Thoracic aorta (tissue), 2 donors: ENCODE measurements around the gene TBC1D30. TPM values are rescaled to one million over a fixed set of nuclear protein-coding genes. Genes with fewer than 3 reads are reported as not detected.

Experiments used
- ATAC-seq: fragments of 150-250 bp; one replicate; pipeline ENCODE4 v1.8.0; 2017; ENCODE audit warnings: low read depth; ENCODE audit not compliant: insufficient number of reproducible peaks, low FRiP score
- DNase-seq: peaks from one replicate; pipeline ENCODE4 v3.0.0-alpha.2; 2020; ENCODE audit warnings: low spot score
- H3K27ac ChIP-seq, 2 donors: fragments of 200-600 bp; sonication (generic); 1 replicate in 1 of 2; 2 replicates in 1 of 2; pipeline ENCODE4 v1.5.1; 2016; ENCODE audit warnings: mild to moderate bottlenecking in 2 of 2, moderate library complexity in 2 of 2
- H3K27me3 ChIP-seq: fragments of 200-600 bp; sonication (generic); replicated peaks from 2 replicates; pipeline ENCODE4 v1.6.0; 2016; ENCODE audit warnings: mild to moderate bottlenecking; ENCODE audit not compliant: insufficient read depth
- H3K36me3 ChIP-seq: fragments of 200-600 bp; sonication (generic); one replicate; pipeline ENCODE4 v1.5.1; 2016
- H3K4me1 ChIP-seq, 2 donors: fragments of 200-600 bp; sonication (generic); 1 replicate in 1 of 2; 2 replicates in 1 of 2; pipeline versions ENCODE4 v1.5.1 to v1.6.0; 2016; ENCODE audit warnings: low read depth in 2 of 2, mild to moderate bottlenecking in 1 of 2; ENCODE audit not compliant: control insufficient read depth in 1 of 2
- H3K4me3 ChIP-seq: fragments of 200-600 bp; sonication (generic); 2 replicates; pipeline ENCODE4 v1.5.1; 2016; ENCODE audit warnings: mild to moderate bottlenecking
- H3K9me3 ChIP-seq: fragments of 200-600 bp; sonication (generic); 2 replicates; pipeline ENCODE4 v1.5.1; 2016
- total RNA-seq, 2 donors: library from RNA; depleted of rRNA; stranded (reverse); fragments of >200 nt; gene quantifications; one replicate each; pipeline versions ENCODE4 v1.1.0 to v1.2.3, GENCODE V29; 2016
- TF ChIP-seq, protein P1 (sequence below): fragments of 200-600 bp; sonication (generic); IDR thresholded peaks from one replicate; pipeline ENCODE4 v1.5.1; 2019; ENCODE audit warnings: antibody characterized with exemption

Gene TBC1D30
- total RNA-seq, 2 donors from 2014 or later: 7.6 to 19.0 TPM

DNA sequence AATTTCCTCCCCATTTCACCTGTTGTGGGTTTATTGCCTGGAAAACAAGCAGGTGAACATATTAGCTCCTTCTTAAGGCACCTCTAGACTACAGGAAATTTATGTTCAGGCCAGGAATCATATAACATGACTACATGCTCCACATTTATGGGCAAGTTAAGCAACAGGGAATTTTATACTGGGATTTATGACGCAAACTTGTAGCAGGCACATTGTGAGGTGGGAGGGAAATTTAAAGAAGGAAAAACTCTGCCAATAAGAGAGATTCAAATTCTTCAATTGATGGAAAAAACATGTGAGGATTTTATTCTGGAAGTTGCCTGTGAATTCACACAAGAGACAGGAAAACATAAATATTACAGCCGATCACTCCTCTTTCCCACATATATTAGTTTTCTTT is 93.9 kb downstream of the TBC1D30 start:
- Histone ChIP-seq H3K4me1 (no peaks in the 10 kb centered on the region), H3K4me3 (no peak overlapping the region), H3K9me3 (no peaks in the 10 kb centered on the region), H3K36me3 (no peaks in the 10 kb centered on the region), H3K27ac (no peak overlapping the region), H3K27me3 (no peaks in the 10 kb centered on the region)
- ATAC-seq: no peak
- TF ChIP-seq, protein P1, sequence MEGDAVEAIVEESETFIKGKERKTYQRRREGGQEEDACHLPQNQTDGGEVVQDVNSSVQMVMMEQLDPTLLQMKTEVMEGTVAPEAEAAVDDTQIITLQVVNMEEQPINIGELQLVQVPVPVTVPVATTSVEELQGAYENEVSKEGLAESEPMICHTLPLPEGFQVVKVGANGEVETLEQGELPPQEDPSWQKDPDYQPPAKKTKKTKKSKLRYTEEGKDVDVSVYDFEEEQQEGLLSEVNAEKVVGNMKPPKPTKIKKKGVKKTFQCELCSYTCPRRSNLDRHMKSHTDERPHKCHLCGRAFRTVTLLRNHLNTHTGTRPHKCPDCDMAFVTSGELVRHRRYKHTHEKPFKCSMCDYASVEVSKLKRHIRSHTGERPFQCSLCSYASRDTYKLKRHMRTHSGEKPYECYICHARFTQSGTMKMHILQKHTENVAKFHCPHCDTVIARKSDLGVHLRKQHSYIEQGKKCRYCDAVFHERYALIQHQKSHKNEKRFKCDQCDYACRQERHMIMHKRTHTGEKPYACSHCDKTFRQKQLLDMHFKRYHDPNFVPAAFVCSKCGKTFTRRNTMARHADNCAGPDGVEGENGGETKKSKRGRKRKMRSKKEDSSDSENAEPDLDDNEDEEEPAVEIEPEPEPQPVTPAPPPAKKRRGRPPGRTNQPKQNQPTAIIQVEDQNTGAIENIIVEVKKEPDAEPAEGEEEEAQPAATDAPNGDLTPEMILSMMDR: no peak
- DNase-seq: no peak

DNA sequence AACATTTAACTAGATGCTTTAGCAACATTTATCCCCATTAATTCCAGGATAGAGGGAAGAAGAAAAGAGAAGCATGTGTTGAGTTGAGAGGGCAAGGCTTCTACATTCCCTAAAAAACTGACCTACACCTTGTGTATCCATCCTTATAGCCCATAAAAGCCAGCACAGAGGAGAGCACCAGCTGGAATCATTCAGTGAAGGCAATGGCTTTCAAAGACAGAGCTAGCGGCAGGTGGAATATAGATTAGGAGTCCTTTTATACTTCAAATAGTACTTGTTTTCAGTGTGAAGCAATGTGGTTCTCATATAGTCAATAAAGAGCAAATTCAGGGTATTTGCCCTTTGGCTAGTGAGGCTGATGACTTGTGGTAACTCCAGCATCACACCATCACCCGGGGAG is 94.4 kb downstream of the TBC1D30 start:
- no peaks in the 10 kb centered on the region for H3K27me3 ChIP-seq
- H3K27ac ChIP-seq: no peak overlapping the region
- H3K4me3 ChIP-seq: no peak overlapping the region
- DNase-seq (no peak), ATAC-seq (no peak)
- H3K9me3 ChIP-seq: no peaks in the 10 kb centered on the region
- H3K36me3 ChIP-seq: no peaks in the 10 kb centered on the region
- TF ChIP-seq, protein P1: no peak
- H3K4me1 ChIP-seq: no peaks in the 10 kb centered on the region

DNA sequence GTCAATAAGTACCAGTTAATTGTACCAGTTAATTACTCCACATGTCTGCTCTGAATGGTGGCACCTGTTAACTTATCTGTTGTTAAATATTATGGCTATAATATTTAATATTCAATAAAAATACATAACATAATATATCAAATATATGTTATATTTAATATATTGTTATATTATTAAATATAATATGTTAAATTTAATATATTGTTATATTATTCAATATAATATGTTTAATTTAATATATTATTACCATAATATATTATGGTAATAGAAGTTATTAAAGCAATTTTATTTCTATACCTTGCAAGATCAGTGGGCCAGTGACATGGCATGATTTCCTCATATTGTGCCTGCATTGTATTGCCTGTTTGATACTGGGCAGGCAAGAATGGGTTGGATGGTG is 98.4 kb downstream of the TBC1D30 start:
- H3K4me3 ChIP-seq: no peak overlapping the region
- H3K4me1 ChIP-seq: no peaks in the 10 kb centered on the region
- no peak overlapping the region for H3K27ac ChIP-seq
- no peaks in the 10 kb centered on the region for H3K9me3 ChIP-seq
- TF ChIP-seq, protein P1: no peak
- ATAC-seq (no peak), DNase-seq (no peak)
- no peaks in the 10 kb centered on the region for H3K36me3 ChIP-seq
- no peaks in the 10 kb centered on the region for H3K27me3 ChIP-seq

DNA sequence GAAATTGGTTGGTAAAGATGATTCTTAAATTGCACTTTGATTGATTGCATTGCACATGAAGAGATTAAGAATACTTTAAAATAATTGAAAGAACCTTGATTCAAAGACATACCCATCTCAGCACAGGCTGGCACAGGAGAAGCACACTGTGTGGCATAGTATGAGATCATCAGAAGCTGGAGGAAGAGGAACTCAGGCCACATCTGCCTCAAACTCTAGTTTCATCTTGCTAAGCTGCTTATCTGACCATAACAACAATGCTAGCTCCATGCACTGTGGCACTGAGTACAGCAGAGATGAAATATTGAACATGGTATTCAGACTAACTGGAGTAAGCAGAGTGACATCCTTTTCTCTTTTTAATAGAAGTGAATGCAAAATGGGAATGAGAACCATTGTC is 99.1 kb downstream of the TBC1D30 start:
- no peaks in the 10 kb centered on the region for H3K36me3 ChIP-seq
- TF ChIP-seq, protein P1: no peak
- H3K9me3 ChIP-seq: no peaks in the 10 kb centered on the region
- ATAC-seq (no peak), DNase-seq (no peak)
- no peaks in the 10 kb centered on the region for H3K27me3 ChIP-seq
- H3K4me3 ChIP-seq: no peak overlapping the region
- H3K27ac ChIP-seq: no peak overlapping the region
- H3K4me1 ChIP-seq: no peaks in the 10 kb centered on the region

Other genes starting within 250 kb of the TBC1D30 start
- gene RASSF3, start 214.2 kb upstream of the TBC1D30 start, total RNA-seq: 100 to 1,000 TPM; 126 to 149 TPM
- gene GNS, start 65.2 kb upstream of the TBC1D30 start, total RNA-seq: 100 to 1,000 TPM; 107 to 125 TPM